B cell (primary cell): ENCODE measurements around the gene SRGAP1. TPM values are rescaled to one million over a fixed set of nuclear protein-coding genes. Genes with fewer than 3 reads are reported as not detected.

Source experiments
- ATAC-seq: fragments of 200-7000 bp; cut with Tn5 transposase; one replicate; pipeline ENCODE4 v1.10.0; 2021; ENCODE audit warnings: low read depth, mild to moderate bottlenecking, moderate number of reproducible peaks, moderate library complexity
- CTCF ChIA-PET: fragments of 350-600 bp; sonication (Branson Sonifier 250); formaldehyde crosslinking; loops from one replicate; lab custom pipeline; 2021; ENCODE audit warnings: antibody characterized with exemption, inconsistent platforms; lab: Charles Lee
- POLR2A ChIA-PET: fragments of 350-600 bp; sonication (Branson Sonifier 250); formaldehyde crosslinking; loops from one replicate; lab custom pipeline; 2021; ENCODE audit warnings: antibody characterized with exemption; lab: Charles Lee
- DNase-seq: peaks from one replicate; pipeline ENCODE4 v3.0.0; 2013
- H2AFZ ChIP-seq: 2 replicates; pipeline ENCODE4 v1.6.1; 2012; ENCODE audit warnings: mild to moderate bottlenecking, low read depth, low read length; ENCODE audit not compliant: insufficient read depth, poor library complexity, severe bottlenecking
- H3K27ac ChIP-seq, 2 donors: 1 replicate in 1 of 2; 2 replicates in 1 of 2; pipeline ENCODE4 v1.5.1; 2012 to 2013; ENCODE audit warnings: low read length in 2 of 2, mild to moderate bottlenecking in 2 of 2, moderate library complexity in 1 of 2
- H3K27me3 ChIP-seq, 4 experiments: fragments of 200-600 bp in 1 of 4; sonication (generic) in 1 of 4; replicated peaks in 1 of 4; 1 replicate in 2 of 4; 2 replicates in 2 of 4; pipeline versions ENCODE4 v1.6.1 to v1.7.0; 2013 to 2016; ENCODE audit warnings: low read length in 3 of 4, mild to moderate bottlenecking in 2 of 4, mixed read lengths in 1 of 4, moderate library complexity in 1 of 4; ENCODE audit not compliant: insufficient read depth in 4 of 4, control insufficient read depth in 3 of 4; ENCODE audit errors: control extremely low read depth in 1 of 4
- H3K36me3 ChIP-seq, 2 experiments: replicated peaks in 1 of 2; 1 replicate in 1 of 2; 2 replicates in 1 of 2; pipeline versions ENCODE4 v1.6.1 to v1.7.1; 2013; ENCODE audit warnings: low read length in 1 of 2; ENCODE audit not compliant: insufficient read depth in 2 of 2, control insufficient read depth in 1 of 2; ENCODE audit errors: control extremely low read depth in 1 of 2, extremely low read depth in 1 of 2
- H3K4me1 ChIP-seq, 2 donors: fragments of 200-600 bp in 1 of 2; sonication (generic) in 1 of 2; 1 replicate in 1 of 2; 2 replicates in 1 of 2; pipeline versions ENCODE4 v1.5.1 to v1.6.1; 2013 to 2017; ENCODE audit warnings: low read length in 2 of 2; ENCODE audit not compliant: control insufficient read depth in 2 of 2, insufficient read depth in 2 of 2
- H3K4me2 ChIP-seq: replicated peaks from 2 replicates; pipeline ENCODE3; 2012; ENCODE audit warnings: mild to moderate bottlenecking, low read depth, low read length; ENCODE audit not compliant: poor library complexity, severe bottlenecking
- H3K4me3 ChIP-seq, 5 experiments: fragments of 200-600 bp in 1 of 5; sonication (generic) in 1 of 5; 1 replicate in 3 of 5; 2 replicates in 2 of 5; pipeline versions ENCODE4 v1.5.1 to v1.7.0; 2011 to 2016; ENCODE audit warnings: low read length in 4 of 5, mild to moderate bottlenecking in 4 of 5, low read depth in 2 of 5, control low read depth in 1 of 5, moderate library complexity in 1 of 5; ENCODE audit not compliant: insufficient read depth in 1 of 5; ENCODE audit errors: control extremely low read depth in 1 of 5, extremely low read depth in 1 of 5
- H3K79me2 ChIP-seq: fragments of 200-600 bp; sonication (generic); one replicate; pipeline ENCODE4 v1.6.0; 2016; ENCODE audit warnings: low read length; ENCODE audit not compliant: control insufficient read depth, insufficient read depth
- H3K9ac ChIP-seq: fragments of 200-600 bp; sonication (generic); 2 replicates; pipeline ENCODE4 v1.6.1; 2017; ENCODE audit warnings: mild to moderate bottlenecking, low read length, moderate library complexity
- H3K9me3 ChIP-seq, 3 donors: one replicate each; pipeline versions ENCODE4 v1.6.1 to v1.7.1; 2013; ENCODE audit warnings: low read length in 2 of 3; ENCODE audit not compliant: control insufficient read depth in 2 of 3, insufficient read depth in 1 of 3; ENCODE audit errors: control extremely low read depth in 1 of 3
- H4K20me1 ChIP-seq: 2 replicates; pipeline ENCODE4 v1.6.0; 2012; ENCODE audit warnings: mild to moderate bottlenecking, low read length; ENCODE audit not compliant: insufficient read depth, control insufficient read depth, poor library complexity, severe bottlenecking
- H3K27ac Mint-ChIP-seq: one replicate; pipeline ENCODE4 v1.8.0; 2021; ENCODE audit warnings: mixed read lengths
- H3K27me3 Mint-ChIP-seq: one replicate; pipeline ENCODE4 v1.8.0; 2021; ENCODE audit warnings: mixed read lengths
- H3K4me1 Mint-ChIP-seq: one replicate; pipeline ENCODE4 v1.8.0; 2021; ENCODE audit warnings: mixed read lengths
- H3K4me3 Mint-ChIP-seq: one replicate; pipeline ENCODE4 v1.8.0; 2021; ENCODE audit warnings: mixed read lengths
- H3K9me3 Mint-ChIP-seq: one replicate; pipeline ENCODE4 v1.8.0; 2022; ENCODE audit warnings: mixed read lengths; ENCODE audit not compliant: insufficient read depth
- EZH2 ChIP-seq: IDR thresholded peaks from 2 replicates; pipeline ENCODE4 v1.6.1; 2012; ENCODE audit warnings: borderline replicate concordance, low read depth, mild to moderate bottlenecking, moderate library complexity, low read length; ENCODE audit not compliant: insufficient read depth, poor library complexity, severe bottlenecking
- WGBS: methylation state at CpG from one replicate; pipeline ENCODE4 v1.1.5; 2013; ENCODE audit warnings: missing lambda C conversion rate; ENCODE audit not compliant: insufficient coverage; 5-methylcytosine and 5-hydroxymethylcytosine counted together
- intact Hi-C: fragments of 100-400 bp; cut with micrococcal nuclease; formaldehyde crosslinking; loops from one replicate; pipeline ENCODE4 v1.10.0; 2022
- polyA plus RNA-seq: library from polyadenylated mRNA; depleted of rRNA; stranded (reverse); fragments of >200 nt; gene quantifications from 2 replicates; pipeline ENCODE4 v1.2.3, GENCODE V29; 2012
- total RNA-seq, 2 donors: library from RNA; stranded (reverse); fragments of 120-200 nt in 1 of 2; gene quantifications; 1 replicate in 1 of 2; 2 replicates in 1 of 2; pipeline versions ENCODE4 v1.2.3 to v1.2.4, GENCODE V29; 2013 to 2022
- TF ChIP-seq, protein P1 (sequence below): fragments of 200-600 bp; IDR thresholded peaks from one replicate; pipeline ENCODE4 v1.8.0; 2022; ENCODE audit warnings: antibody characterized with exemption, mild to moderate bottlenecking

The SRGAP1 gene
- total and polyA plus RNA-seq, 2 donors (not counting 1 experiment from before 2014, with no cell fraction given), result under 0.01 to 0.22 TPM

DNA sequence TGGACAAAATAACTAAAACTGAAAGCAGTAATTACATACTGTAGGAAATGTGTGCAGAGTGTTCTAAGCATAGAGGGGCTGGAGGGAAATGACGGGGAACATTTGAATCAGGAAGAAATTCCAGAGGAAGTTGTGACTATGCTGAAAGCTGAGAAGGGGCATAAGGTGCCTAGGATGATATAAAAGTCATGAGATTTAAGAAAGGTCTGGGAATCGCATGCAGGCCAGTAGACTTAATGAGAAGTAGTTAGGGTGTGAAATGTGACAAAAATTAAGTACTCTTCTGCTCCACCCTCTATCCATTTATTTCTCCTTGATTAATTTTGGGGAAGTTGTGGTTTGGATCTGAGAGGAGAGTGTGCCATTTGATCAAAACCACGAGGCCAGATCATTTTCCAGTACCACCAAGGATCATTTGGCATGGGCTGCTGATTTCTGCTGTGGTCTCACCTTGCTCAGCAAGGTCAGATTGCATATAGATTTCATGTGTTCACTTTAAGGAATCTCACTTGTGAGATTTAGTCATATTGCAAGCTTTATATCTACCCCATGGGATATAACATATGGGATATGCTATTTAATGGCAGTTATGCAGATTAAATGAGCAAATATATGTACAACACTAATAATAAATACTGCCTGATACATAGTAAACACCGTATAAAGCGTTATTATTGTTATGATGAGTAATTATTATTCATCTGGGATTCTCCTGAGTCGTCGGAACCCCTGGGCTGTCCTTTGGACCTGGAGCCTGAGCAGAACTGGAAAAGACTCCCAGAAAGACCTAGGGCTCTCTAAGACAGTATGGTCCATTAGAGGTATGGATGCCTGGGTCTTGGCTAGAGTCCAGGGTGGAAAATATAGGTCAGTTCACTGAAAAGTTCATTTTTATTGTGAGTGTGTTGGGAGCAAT is 72.3 kb downstream of the SRGAP1 start:
- H3K27me3 ChIP-seq, result no peaks in the 10 kb centered on the region
- no peak for ATAC-seq
- no peaks in the 10 kb centered on the region for H3K9me3 ChIP-seq
- no peak overlapping the region for H3K4me3 ChIP-seq
- no peaks in the 10 kb centered on the region for H3K27me3 Mint-ChIP-seq
- H3K36me3 ChIP-seq, result no peaks in the 10 kb centered on the region
- H4K20me1 ChIP-seq, result no peaks in the 10 kb centered on the region
- H3K4me1 Mint-ChIP-seq, result peaks cover 2% of the 10 kb centered on the region
- intact Hi-C loops, result no loop called here
- no peak overlapping the region for H3K4me3 Mint-ChIP-seq
- POLR2A ChIA-PET, result no interaction called here
- no peaks in the 10 kb centered on the region for H3K9me3 Mint-ChIP-seq
- H3K79me2 ChIP-seq, result no peaks in the 10 kb centered on the region
- no peak overlapping the region for H3K27ac Mint-ChIP-seq
- H3K4me2 ChIP-seq, result no peak overlapping the region
- no peak overlapping the region for H2AFZ ChIP-seq
- H3K27ac ChIP-seq, result no peak overlapping the region
- CTCF ChIA-PET, result no interaction called here
- 100% methylated on average over 2 of the region's 7 CpGs for WGBS
- DNase-seq, result no peak
- H3K4me1 ChIP-seq, result peaks cover 0 to 3% of the 10 kb centered on the region in 2 donors
- no peak overlapping the region for H3K9ac ChIP-seq
- TF ChIP-seq EZH2, result no peak
- TF ChIP-seq, protein P1, sequence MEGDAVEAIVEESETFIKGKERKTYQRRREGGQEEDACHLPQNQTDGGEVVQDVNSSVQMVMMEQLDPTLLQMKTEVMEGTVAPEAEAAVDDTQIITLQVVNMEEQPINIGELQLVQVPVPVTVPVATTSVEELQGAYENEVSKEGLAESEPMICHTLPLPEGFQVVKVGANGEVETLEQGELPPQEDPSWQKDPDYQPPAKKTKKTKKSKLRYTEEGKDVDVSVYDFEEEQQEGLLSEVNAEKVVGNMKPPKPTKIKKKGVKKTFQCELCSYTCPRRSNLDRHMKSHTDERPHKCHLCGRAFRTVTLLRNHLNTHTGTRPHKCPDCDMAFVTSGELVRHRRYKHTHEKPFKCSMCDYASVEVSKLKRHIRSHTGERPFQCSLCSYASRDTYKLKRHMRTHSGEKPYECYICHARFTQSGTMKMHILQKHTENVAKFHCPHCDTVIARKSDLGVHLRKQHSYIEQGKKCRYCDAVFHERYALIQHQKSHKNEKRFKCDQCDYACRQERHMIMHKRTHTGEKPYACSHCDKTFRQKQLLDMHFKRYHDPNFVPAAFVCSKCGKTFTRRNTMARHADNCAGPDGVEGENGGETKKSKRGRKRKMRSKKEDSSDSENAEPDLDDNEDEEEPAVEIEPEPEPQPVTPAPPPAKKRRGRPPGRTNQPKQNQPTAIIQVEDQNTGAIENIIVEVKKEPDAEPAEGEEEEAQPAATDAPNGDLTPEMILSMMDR, result no peak

DNA sequence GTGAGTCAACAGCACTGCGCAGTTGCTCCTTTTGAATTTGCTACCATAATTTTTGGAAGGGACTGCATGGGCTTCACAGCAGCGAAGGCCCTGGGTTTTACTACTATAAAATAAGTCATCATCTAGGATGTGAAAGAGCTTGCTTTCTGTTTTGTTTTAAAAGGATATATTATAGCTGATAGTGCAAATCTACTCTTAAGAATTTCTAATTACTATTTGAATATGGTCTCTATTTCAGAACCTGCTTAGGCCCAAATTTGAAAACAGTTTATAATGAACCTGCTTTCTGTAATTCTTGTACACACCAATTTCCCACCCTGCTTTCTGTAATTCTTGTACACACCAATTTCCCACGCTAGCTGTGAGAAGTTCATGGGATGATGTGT is 73.0 kb downstream of the SRGAP1 start:
- ChIA-PET CTCF (no interaction called here), POLR2A (no interaction called here)
- DNase-seq, result no peak
- Histone ChIP-seq H4K20me1 (no peaks in the 10 kb centered on the region), H2AFZ (no peak overlapping the region), H3K9me3 (no peaks in the 10 kb centered on the region), H3K4me3 (no peak overlapping the region), H3K79me2 (no peaks in the 10 kb centered on the region), H3K4me2 (no peak overlapping the region), H3K9ac (no peak overlapping the region), H3K4me1 (peaks cover 0 to 3% of the 10 kb centered on the region in 2 donors), H3K27ac (no peak overlapping the region), H3K36me3 (no peaks in the 10 kb centered on the region), H3K27me3 (no peaks in the 10 kb centered on the region)
- intact Hi-C loops, result no loop called here
- Mint-ChIP-seq H3K9me3 (no peaks in the 10 kb centered on the region), H3K4me3 (no peak overlapping the region), H3K4me1 (peaks cover 2% of the 10 kb centered on the region), H3K27me3 (no peaks in the 10 kb centered on the region), H3K27ac (no peak overlapping the region)
- ATAC-seq, result no peak
- no CpG with 5 or more reads among the region's 3 CpGs for WGBS
- TF ChIP-seq EZH2, result no peak
- TF ChIP-seq, protein P1, result no peak
